BE2C (cell line): Measurements from ENCODE around the gene UBLCP1.

Experiments used
- DNase-seq: peaks from one replicate; pipeline ENCODE4 v3.0.0-alpha.2; 2020
- H3K27me3 ChIP-seq: fragments of 250-450 bp; sonication (Bioruptor Pico); 2 replicates; pipeline ENCODE4 v1.5.1; 2020; ENCODE audit warnings: mild to moderate bottlenecking
- H3K36me3 ChIP-seq: fragments of 250-450 bp; sonication (Bioruptor Pico); 2 replicates; pipeline ENCODE4 v1.5.1; 2020; ENCODE audit warnings: mild to moderate bottlenecking
- H3K4me1 ChIP-seq: fragments of 250-450 bp; sonication (Bioruptor Pico); 2 replicates; pipeline ENCODE4 v1.5.1; 2020
- H3K4me3 ChIP-seq: 2 replicates; pipeline ENCODE4 v1.5.1; 2011; ENCODE audit warnings: low read depth, low read length
- H3K9me3 ChIP-seq: fragments of 250-450 bp; sonication (Bioruptor Pico); 2 replicates; pipeline ENCODE4 v1.5.1; 2020
- CTCF ChIP-seq: IDR thresholded peaks from 2 replicates; pipeline ENCODE4 v1.5.1; 2012; ENCODE audit warnings: mild to moderate bottlenecking, low read depth, low read length

Gene UBLCP1

GRCh38 chr5:159333545-159333925 is 70.4 kb downstream of the UBLCP1 start:
- H3K27me3 ChIP-seq, result peaks cover 22% of the 10 kb centered on the region
- no peak for TF ChIP-seq CTCF
- no peak for DNase-seq
- H3K4me3 ChIP-seq, result no peak overlapping the region
- H3K4me1 ChIP-seq, result no peaks in the 10 kb centered on the region
- no peaks in the 10 kb centered on the region for H3K9me3 ChIP-seq
- no peaks in the 10 kb centered on the region for H3K36me3 ChIP-seq
